Gastrocnemius medialis (tissue), 4 donors: Measurements from ENCODE around the gene PLCB3. TPM values are rescaled to one million over a fixed set of nuclear protein-coding genes. Genes with fewer than 3 reads are reported as not detected.

Experiments used
- ATAC-seq, 2 donors: fragments of 150-250 bp; one replicate each; pipeline ENCODE4 v1.9.1; 2016
- DNase-seq, 2 donors: peaks; one replicate each; pipeline ENCODE4 v3.0.0-alpha.2; 2019
- H3K27ac ChIP-seq, 4 donors: fragments of 200-600 bp; sonication (generic); 1 replicate in 1 of 4; 2 replicates in 3 of 4; pipeline ENCODE4 v1.5.1; 2016 to 2018; ENCODE audit warnings: mild to moderate bottlenecking in 2 of 4, moderate library complexity in 1 of 4
- H3K27me3 ChIP-seq, 3 donors: fragments of 200-600 bp; sonication (generic) in 2 of 3; 1 replicate in 1 of 3; 2 replicates in 2 of 3; pipeline versions ENCODE4 v1.5.1 to v1.6.0; 2016 to 2019; ENCODE audit warnings: mild to moderate bottlenecking in 1 of 3, moderate library complexity in 1 of 3
- H3K36me3 ChIP-seq, 2 donors: fragments of 200-600 bp; sonication (generic) in 1 of 2; one replicate each; pipeline ENCODE4 v1.5.1; 2017 to 2018
- H3K4me1 ChIP-seq, 2 donors: fragments of 200-600 bp; sonication (generic) in 1 of 2; one replicate each; pipeline ENCODE4 v1.5.1; 2016 to 2017; ENCODE audit warnings: mild to moderate bottlenecking in 2 of 2
- H3K4me3 ChIP-seq, 4 donors: fragments of 200-600 bp; sonication (generic) in 3 of 4; 1 replicate in 1 of 4; 2 replicates in 3 of 4; pipeline ENCODE4 v1.5.1; 2016 to 2019; ENCODE audit warnings: mild to moderate bottlenecking in 2 of 4
- H3K9me3 ChIP-seq, 3 donors: fragments of 200-600 bp; sonication (generic) in 2 of 3; 1 replicate in 1 of 3; 2 replicates in 2 of 3; pipeline ENCODE4 v1.5.1; 2016 to 2019
- POLR2A ChIP-seq, 2 donors: fragments of 450-650 bp; IDR thresholded peaks; one replicate each; pipeline ENCODE4 v1.6.1; 2017; ENCODE audit warnings: antibody characterized with exemption in 2 of 2, mild to moderate bottlenecking in 2 of 2, moderate library complexity in 2 of 2
- in situ Hi-C, 4 donors: fragments of 200-750 bp; cut with MboI; loops; one replicate each; pipeline versions ENCODE4 v1.15.0 to v1.8.0; 2017; ENCODE audit warnings: low sequenced_read_pairs in 4 of 4
- intact Hi-C: fragments of 100-400 bp; cut with DNase I; formaldehyde crosslinking; loops from one replicate; pipeline ENCODE4 v1.15.1; 2023; ENCODE audit warnings: low total_unique reads
- total RNA-seq, 4 donors: library from RNA; depleted of rRNA; stranded (reverse); fragments of >200 nt; gene quantifications; one replicate each; pipeline versions ENCODE4 v1.1.0 to v1.2.3, GENCODE V29; 2016
- TF ChIP-seq, protein P1 (sequence below), 5 experiments: fragments of 450-650 bp in 3 of 5; fragments of 200-600 bp in 2 of 5; sonication (generic) in 2 of 5; IDR thresholded peaks in 4 of 5; conservative IDR thresholded peaks in 1 of 5; 1 replicate in 4 of 5; 2 replicates in 1 of 5; pipeline ENCODE4 v1.5.1; 2016 to 2019; ENCODE audit warnings: antibody characterized with exemption in 5 of 5, mild to moderate bottlenecking in 3 of 5, moderate library complexity in 3 of 5

The PLCB3 gene
- total RNA-seq, 4 donors from 2014 or later: 4.7 to 9.7 (median 6.2) TPM

DNA sequence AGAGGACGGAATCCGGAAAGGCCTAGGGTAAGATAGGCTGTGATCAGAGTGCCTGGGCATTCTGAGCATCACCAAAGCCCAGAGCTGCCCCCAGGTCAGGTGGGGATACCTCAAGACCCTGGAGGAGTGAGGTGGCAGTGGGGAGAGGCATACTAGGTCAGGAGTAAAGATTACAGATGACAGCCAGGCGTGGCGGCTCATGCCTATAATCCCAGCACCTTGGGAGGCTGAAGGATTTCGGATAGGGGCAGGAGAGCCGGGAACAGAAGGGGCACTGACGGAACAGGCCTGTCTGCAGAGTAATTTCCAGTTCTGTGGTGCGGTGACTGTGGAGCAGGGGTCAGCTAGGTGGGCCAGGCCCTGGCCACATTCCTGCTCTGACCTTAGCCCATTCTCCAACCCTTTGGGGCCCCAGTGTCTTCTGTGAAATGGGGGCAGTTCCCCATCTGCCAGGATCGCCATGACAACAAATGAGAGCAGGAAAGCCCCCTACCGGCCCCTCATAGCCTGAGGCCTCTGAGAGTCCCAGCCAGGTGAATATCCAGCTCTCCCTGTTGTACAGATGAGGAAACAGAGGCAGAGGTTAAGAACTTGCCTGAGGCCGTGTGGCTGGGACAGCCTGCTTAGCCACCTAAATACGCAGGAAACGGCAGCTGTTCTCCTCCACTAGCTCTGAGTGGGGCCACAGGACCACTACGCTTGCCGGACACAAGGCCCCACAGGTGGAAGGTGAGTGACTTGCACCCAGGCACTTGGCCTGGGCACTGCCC lies 23.9 kb downstream of the PLCB3 start:
- TF ChIP-seq POLR2A (IDR thresholded peaks at IDR 0.05): no peak
- TF ChIP-seq, protein P1, sequence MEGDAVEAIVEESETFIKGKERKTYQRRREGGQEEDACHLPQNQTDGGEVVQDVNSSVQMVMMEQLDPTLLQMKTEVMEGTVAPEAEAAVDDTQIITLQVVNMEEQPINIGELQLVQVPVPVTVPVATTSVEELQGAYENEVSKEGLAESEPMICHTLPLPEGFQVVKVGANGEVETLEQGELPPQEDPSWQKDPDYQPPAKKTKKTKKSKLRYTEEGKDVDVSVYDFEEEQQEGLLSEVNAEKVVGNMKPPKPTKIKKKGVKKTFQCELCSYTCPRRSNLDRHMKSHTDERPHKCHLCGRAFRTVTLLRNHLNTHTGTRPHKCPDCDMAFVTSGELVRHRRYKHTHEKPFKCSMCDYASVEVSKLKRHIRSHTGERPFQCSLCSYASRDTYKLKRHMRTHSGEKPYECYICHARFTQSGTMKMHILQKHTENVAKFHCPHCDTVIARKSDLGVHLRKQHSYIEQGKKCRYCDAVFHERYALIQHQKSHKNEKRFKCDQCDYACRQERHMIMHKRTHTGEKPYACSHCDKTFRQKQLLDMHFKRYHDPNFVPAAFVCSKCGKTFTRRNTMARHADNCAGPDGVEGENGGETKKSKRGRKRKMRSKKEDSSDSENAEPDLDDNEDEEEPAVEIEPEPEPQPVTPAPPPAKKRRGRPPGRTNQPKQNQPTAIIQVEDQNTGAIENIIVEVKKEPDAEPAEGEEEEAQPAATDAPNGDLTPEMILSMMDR (IDR thresholded peaks at IDR 0.05 in 4 of 5, conservative IDR thresholded peaks at IDR 0.05 in 1 of 5): no peak
- Histone ChIP-seq H3K27ac (no peak overlapping the region), H3K4me3 (no peak overlapping the region), H3K36me3 (peaks cover 0 to 15% of the 10 kb centered on the region in 2 donors), H3K27me3 (no peaks in the 10 kb centered on the region), H3K9me3 (no peaks in the 10 kb centered on the region), H3K4me1 (peaks cover 6 to 9% of the 10 kb centered on the region in 2 donors)
- DNase-seq (no peak), ATAC-seq (no peak)
- in situ Hi-C loops: no loop called here
- intact Hi-C loops: no loop called here

DNA sequence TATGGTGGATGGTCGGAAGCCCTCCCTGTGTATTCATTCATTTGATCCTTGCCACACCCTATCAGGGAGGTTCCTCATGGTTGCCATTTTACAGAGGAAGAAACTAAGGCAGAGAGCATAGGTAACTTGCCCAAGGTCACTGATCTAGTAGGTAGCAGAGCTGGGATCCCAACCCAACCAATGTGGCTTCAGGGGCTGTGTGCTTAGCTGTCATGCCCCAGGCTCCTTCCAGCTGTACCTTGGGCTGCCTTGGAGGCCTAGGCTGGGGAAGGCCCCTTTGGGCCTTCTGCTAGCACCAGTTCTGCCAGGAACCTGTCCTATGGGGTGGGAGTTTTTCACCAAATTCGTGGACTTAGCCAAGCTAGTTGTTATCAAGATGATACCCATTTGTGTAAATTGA lies 24.5 kb downstream of the PLCB3 start:
- no peak overlapping the region for H3K4me3 ChIP-seq
- peaks cover 0 to 15% of the 10 kb centered on the region in 2 donors for H3K36me3 ChIP-seq
- H3K27ac ChIP-seq: no peak overlapping the region
- no peaks in the 10 kb centered on the region for H3K27me3 ChIP-seq
- intact Hi-C loops (no loop called here), in situ Hi-C loops (no loop called here)
- no peaks in the 10 kb centered on the region for H3K9me3 ChIP-seq
- TF ChIP-seq POLR2A (IDR thresholded peaks at IDR 0.05): no peak
- TF ChIP-seq, protein P1 (IDR thresholded peaks at IDR 0.05 in 4 of 5, conservative IDR thresholded peaks at IDR 0.05 in 1 of 5): no peak
- ATAC-seq: no peak
- H3K4me1 ChIP-seq: peaks cover 6 to 9% of the 10 kb centered on the region in 2 donors
- no peak for DNase-seq

DNA sequence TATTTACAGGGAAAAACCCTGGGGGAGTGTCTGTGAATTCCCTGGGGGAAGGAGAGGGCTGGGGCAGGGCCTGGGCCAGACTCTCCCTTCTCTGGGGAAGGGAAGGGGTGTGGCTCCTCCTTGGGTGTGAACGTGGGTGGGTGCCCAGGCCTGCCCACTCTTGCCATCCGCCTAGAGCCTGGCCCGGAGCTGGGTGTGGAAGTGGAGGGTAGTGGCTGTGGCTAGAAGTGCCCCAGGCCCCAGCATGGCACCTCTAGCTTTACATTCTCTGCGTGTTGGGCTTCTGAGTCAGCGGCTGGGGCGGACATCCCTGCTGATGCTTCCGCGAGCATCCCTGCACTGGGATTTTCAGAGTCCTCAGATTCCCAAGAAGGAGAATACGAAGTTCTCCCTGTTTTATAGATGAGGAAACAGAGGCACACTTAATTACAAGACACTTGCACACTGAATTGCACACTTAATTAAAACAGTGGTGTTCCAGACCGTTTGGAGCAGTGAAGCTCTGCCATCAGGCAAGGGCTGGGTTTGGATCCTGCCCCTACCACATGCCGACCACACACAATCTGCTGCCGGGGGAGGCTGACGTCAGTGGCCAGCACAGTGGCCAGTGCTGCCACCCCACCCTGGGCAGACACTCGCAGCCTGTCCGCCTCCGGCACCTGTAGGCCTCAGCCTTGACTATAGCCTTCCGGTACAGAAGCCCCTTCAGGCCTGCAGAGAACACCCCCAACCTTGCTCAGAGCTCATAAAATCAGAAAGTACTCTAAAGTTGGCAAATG lies 25.5 kb downstream of the PLCB3 start:
- Histone ChIP-seq H3K4me1 (peaks cover 3 to 6% of the 10 kb centered on the region in 2 donors), H3K36me3 (peaks cover 0 to 15% of the 10 kb centered on the region in 2 donors), H3K9me3 (no peaks in the 10 kb centered on the region), H3K27me3 (no peaks in the 10 kb centered on the region), H3K4me3 (no peak overlapping the region), H3K27ac (no peak overlapping the region)
- ATAC-seq: no peak
- TF ChIP-seq, protein P1 (IDR thresholded peaks at IDR 0.05 in 4 of 5, conservative IDR thresholded peaks at IDR 0.05 in 1 of 5): no peak
- no peak for TF ChIP-seq POLR2A (IDR thresholded peaks at IDR 0.05)
- DNase-seq: no peak
- intact Hi-C loops (no loop called here), in situ Hi-C loops (no loop called here)

DNA sequence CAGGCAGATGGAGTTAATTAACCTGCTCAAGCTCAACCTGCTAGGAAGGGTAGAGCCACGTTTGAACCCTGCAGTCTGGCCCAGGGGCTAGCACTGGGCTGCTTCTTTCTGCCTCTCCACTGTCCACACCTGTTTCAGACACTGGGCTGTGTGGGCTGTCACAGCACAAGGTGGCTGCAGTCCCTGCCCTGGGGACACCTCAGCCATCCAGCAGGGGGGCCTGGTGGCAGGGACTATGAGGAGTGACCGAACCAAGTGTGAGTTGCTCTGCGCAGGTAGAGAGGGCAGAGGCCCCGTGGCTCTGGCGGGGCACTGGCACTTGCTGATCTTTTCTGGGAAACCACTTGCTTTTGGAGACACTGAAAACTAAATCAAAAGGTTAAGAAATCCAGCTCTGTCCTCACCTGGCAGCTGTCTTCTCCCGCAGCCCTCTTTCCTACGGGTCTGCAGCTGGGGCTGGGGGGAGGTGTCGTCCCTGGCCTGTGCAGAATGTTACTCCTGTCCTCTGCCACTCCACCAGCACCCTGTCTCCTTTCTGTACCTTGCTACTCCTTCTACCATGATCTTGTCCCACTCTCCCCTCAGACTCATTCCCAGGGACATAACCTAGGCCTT lies 27.4 kb downstream of the PLCB3 start:
- ATAC-seq (no peak), DNase-seq (no peak)
- Histone ChIP-seq H3K4me3 (no peak overlapping the region), H3K27me3 (no peaks in the 10 kb centered on the region), H3K36me3 (peaks cover 0 to 20% of the 10 kb centered on the region in 2 donors), H3K9me3 (no peaks in the 10 kb centered on the region), H3K4me1 (peaks cover 6% of the 10 kb centered on the region in 2 donors), H3K27ac (no peak overlapping the region)
- in situ Hi-C loops: no loop called here
- intact Hi-C loops: no loop called here
- TF ChIP-seq, protein P1 (IDR thresholded peaks at IDR 0.05 in 4 of 5, conservative IDR thresholded peaks at IDR 0.05 in 1 of 5): no peak
- no peak for TF ChIP-seq POLR2A (IDR thresholded peaks at IDR 0.05)
